Thoracic aorta (tissue), 2 donors: ENCODE measurements around the gene SIRPG. TPM values are rescaled to one million over a fixed set of nuclear protein-coding genes. Genes with fewer than 3 reads are reported as not detected.

ENCODE experiments used
- ATAC-seq: fragments of 150-250 bp; one replicate; pipeline ENCODE4 v1.8.0; 2017; ENCODE audit warnings: low read depth; ENCODE audit not compliant: insufficient number of reproducible peaks, low FRiP score
- DNase-seq: peaks from one replicate; pipeline ENCODE4 v3.0.0-alpha.2; 2020; ENCODE audit warnings: low spot score
- H3K27ac ChIP-seq, 2 donors: fragments of 200-600 bp; sonication (generic); 1 replicate in 1 of 2; 2 replicates in 1 of 2; pipeline ENCODE4 v1.5.1; 2016; ENCODE audit warnings: mild to moderate bottlenecking in 2 of 2, moderate library complexity in 2 of 2
- H3K27me3 ChIP-seq: fragments of 200-600 bp; sonication (generic); replicated peaks from 2 replicates; pipeline ENCODE4 v1.6.0; 2016; ENCODE audit warnings: mild to moderate bottlenecking; ENCODE audit not compliant: insufficient read depth
- H3K36me3 ChIP-seq: fragments of 200-600 bp; sonication (generic); one replicate; pipeline ENCODE4 v1.5.1; 2016
- H3K4me1 ChIP-seq, 2 donors: fragments of 200-600 bp; sonication (generic); 1 replicate in 1 of 2; 2 replicates in 1 of 2; pipeline versions ENCODE4 v1.5.1 to v1.6.0; 2016; ENCODE audit warnings: low read depth in 2 of 2, mild to moderate bottlenecking in 1 of 2; ENCODE audit not compliant: control insufficient read depth in 1 of 2
- H3K4me3 ChIP-seq: fragments of 200-600 bp; sonication (generic); 2 replicates; pipeline ENCODE4 v1.5.1; 2016; ENCODE audit warnings: mild to moderate bottlenecking
- H3K9me3 ChIP-seq: fragments of 200-600 bp; sonication (generic); 2 replicates; pipeline ENCODE4 v1.5.1; 2016
- CTCF ChIP-seq: fragments of 200-600 bp; sonication (generic); IDR thresholded peaks from one replicate; pipeline ENCODE4 v1.5.1; 2019; ENCODE audit warnings: antibody characterized with exemption
- total RNA-seq, 2 donors: library from RNA; depleted of rRNA; stranded (reverse); fragments of >200 nt; gene quantifications; one replicate each; pipeline versions ENCODE4 v1.1.0 to v1.2.3, GENCODE V29; 2016

The SIRPG gene
- total RNA-seq, 2 donors from 2014 or later, result 3.8 TPM; not detected in 1

- no peaks in the 10 kb centered on the region for H3K36me3 ChIP-seq
- TF ChIP-seq CTCF, result no peak
- H3K27ac ChIP-seq, result no peak overlapping the region
- no peaks in the 10 kb centered on the region for H3K4me1 ChIP-seq
- no peak overlapping the region for H3K4me3 ChIP-seq
- ATAC-seq (no peak), DNase-seq (no peak)
- peaks cover 5% of the 10 kb centered on the region for H3K9me3 ChIP-seq
- no peaks in the 10 kb centered on the region for H3K27me3 ChIP-seq
Observed at GRCh38 chr20:1623501-1624205, 33.9 kb downstream of the SIRPG start.

GRCh38 chr20:1622450-1622849, 35.1 kb downstream of the SIRPG start:
- Histone ChIP-seq H3K36me3 (no peaks in the 10 kb centered on the region), H3K4me3 (no peak overlapping the region), H3K9me3 (peaks cover 5% of the 10 kb centered on the region), H3K4me1 (no peaks in the 10 kb centered on the region), H3K27ac (no peak overlapping the region), H3K27me3 (no peaks in the 10 kb centered on the region)
- no peak for TF ChIP-seq CTCF
- DNase-seq (no peak), ATAC-seq (no peak)

- Histone ChIP-seq H3K4me3 (no peak overlapping the region), H3K4me1 (no peaks in the 10 kb centered on the region), H3K9me3 (peaks cover 5% of the 10 kb centered on the region), H3K27me3 (no peaks in the 10 kb centered on the region), H3K27ac (no peak overlapping the region), H3K36me3 (no peaks in the 10 kb centered on the region)
- TF ChIP-seq CTCF, result no peak
- ATAC-seq (no peak), DNase-seq (no peak)
Observed at GRCh38 chr20:1621316-1621715, 36.3 kb downstream of the SIRPG start.

- no peaks in the 10 kb centered on the region for H3K27me3 ChIP-seq
- no peak for DNase-seq
- no peak for TF ChIP-seq CTCF
Observed at GRCh38 chr20:1619861-1620444, 37.6 kb downstream of the SIRPG start, which contains the start of gene SIRPB1. Gene SIRPB1 (minus strand): TSS chr20:1620009. CDS start chr20:1619944, 65 bp downstream.

GRCh38 chr20:1618954-1619540, 38.5 kb downstream of the SIRPG start:
- no peak overlapping the region for H3K27ac ChIP-seq
- ATAC-seq (no peak), DNase-seq (no peak)

More at GRCh38 chr20:1619861-1620444, 37.6 kb downstream of the SIRPG start, which contains the start of gene SIRPB1:
- Histone ChIP-seq H3K36me3 (no peaks in the 10 kb centered on the region), H3K9me3 (peaks cover 5% of the 10 kb centered on the region), H3K27ac (no peak within 1 kb of the TSS), H3K4me3 (no peak within 1 kb of the TSS), H3K4me1 (no peaks in the 10 kb centered on the region)
- no peak for ATAC-seq

More at GRCh38 chr20:1618954-1619540, 38.5 kb downstream of the SIRPG start:
- no peak overlapping the region for H3K4me3 ChIP-seq
- no peaks in the 10 kb centered on the region for H3K36me3 ChIP-seq
- TF ChIP-seq CTCF, result no peak
- H3K9me3 ChIP-seq, result peaks cover 5% of the 10 kb centered on the region
- no peaks in the 10 kb centered on the region for H3K27me3 ChIP-seq
- no peaks in the 10 kb centered on the region for H3K4me1 ChIP-seq
